Measurements from ENCODE around the gene NFYC. TPM values are rescaled to one million over a fixed set of nuclear protein-coding genes. Genes with fewer than 3 reads are reported as not detected.

Gene NFYC
- polyA plus RNA-seq, 1 of the 3 experiments (the other 2 are of a cell fraction): 72.4 TPM

GRCh38 chr1:40745176-40745575 is 53.7 kb downstream of the NFYC start (continued):
- TF ChIP-seq, protein P1, sequence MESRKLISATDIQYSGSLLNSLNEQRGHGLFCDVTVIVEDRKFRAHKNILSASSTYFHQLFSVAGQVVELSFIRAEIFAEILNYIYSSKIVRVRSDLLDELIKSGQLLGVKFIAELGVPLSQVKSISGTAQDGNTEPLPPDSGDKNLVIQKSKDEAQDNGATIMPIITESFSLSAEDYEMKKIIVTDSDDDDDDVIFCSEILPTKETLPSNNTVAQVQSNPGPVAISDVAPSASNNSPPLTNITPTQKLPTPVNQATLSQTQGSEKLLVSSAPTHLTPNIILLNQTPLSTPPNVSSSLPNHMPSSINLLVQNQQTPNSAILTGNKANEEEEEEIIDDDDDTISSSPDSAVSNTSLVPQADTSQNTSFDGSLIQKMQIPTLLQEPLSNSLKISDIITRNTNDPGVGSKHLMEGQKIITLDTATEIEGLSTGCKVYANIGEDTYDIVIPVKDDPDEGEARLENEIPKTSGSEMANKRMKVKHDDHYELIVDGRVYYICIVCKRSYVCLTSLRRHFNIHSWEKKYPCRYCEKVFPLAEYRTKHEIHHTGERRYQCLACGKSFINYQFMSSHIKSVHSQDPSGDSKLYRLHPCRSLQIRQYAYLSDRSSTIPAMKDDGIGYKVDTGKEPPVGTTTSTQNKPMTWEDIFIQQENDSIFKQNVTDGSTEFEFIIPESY (IDR thresholded peaks at IDR 0.05; ENCODE audit: borderline replicate concordance, low read depth): no peak
- TF ChIP-seq GABPA (IDR thresholded peaks at IDR 0.05; ENCODE audit: low read depth): no peak

GRCh38 chr1:40746344-40747090 is 55.0 kb downstream of the NFYC start:
- no peaks in the 10 kb centered on the region for H3K27me3 ChIP-seq (ENCODE audit: insufficient read depth)
- peaks cover 58 to 68% of the 10 kb centered on the region in 2 experiments for H3K36me3 ChIP-seq (replicated peaks in 1 of 2; ENCODE audit: control insufficient read depth in 1 of 2, insufficient read depth in 2 of 2, low read length in 1 of 2)
- CTCF ChIA-PET: interaction anchor here (0.7 to 3.5 kb wide), 4 partner anchors 28 to 203 kb away, joined by 3 to 15 read pairs (median 3); no protein-coding TSS in a partner anchor
- TF ChIP-seq TAF1 (IDR thresholded peaks at IDR 0.05; ENCODE audit: borderline replicate concordance, low read depth, low read length): no peak
- TF ChIP-seq, protein P2, sequence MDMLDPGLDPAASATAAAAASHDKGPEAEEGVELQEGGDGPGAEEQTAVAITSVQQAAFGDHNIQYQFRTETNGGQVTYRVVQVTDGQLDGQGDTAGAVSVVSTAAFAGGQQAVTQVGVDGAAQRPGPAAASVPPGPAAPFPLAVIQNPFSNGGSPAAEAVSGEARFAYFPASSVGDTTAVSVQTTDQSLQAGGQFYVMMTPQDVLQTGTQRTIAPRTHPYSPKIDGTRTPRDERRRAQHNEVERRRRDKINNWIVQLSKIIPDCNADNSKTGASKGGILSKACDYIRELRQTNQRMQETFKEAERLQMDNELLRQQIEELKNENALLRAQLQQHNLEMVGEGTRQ (IDR thresholded peaks at IDR 0.05; ENCODE audit: borderline replicate concordance, low read depth, low read length): no peak
- TF ChIP-seq, protein P3, sequence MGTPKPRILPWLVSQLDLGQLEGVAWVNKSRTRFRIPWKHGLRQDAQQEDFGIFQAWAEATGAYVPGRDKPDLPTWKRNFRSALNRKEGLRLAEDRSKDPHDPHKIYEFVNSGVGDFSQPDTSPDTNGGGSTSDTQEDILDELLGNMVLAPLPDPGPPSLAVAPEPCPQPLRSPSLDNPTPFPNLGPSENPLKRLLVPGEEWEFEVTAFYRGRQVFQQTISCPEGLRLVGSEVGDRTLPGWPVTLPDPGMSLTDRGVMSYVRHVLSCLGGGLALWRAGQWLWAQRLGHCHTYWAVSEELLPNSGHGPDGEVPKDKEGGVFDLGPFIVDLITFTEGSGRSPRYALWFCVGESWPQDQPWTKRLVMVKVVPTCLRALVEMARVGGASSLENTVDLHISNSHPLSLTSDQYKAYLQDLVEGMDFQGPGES (IDR thresholded peaks at IDR 0.05; ENCODE audit: low read depth, low read length): no peak
- TF ChIP-seq NFIC (IDR thresholded peaks at IDR 0.05; ENCODE audit: borderline replicate concordance): no peak
- TF ChIP-seq EP300 (IDR thresholded peaks at IDR 0.05; ENCODE audit: borderline replicate concordance in 1 of 2, low read depth in 1 of 2, low read length in 1 of 2): no peak
- TF ChIP-seq CHD2 (IDR thresholded peaks at IDR 0.05; ENCODE audit: low read length, partially characterized antibody): no peak
- no peak for TF ChIP-seq RFX5 (IDR thresholded peaks at IDR 0.05; ENCODE audit: low read length)
- TF ChIP-seq PBX3 (IDR thresholded peaks at IDR 0.05): no peak
- no peak overlapping the region for H3K4me2 ChIP-seq
- H3K9me2 ChIP-seq: no peaks in the 10 kb centered on the region
- H3K4me3 ChIP-seq (ENCODE audit: low read depth in 2 of 2, low read length in 1 of 2): no peak overlapping the region
- H2AFZ ChIP-seq (ENCODE audit: low read depth): no peak overlapping the region
- POLR2A ChIA-PET: interaction anchor here (1.4 kb wide), 1 partner anchor 55 kb away, joined by 6 read pairs; the partner anchor contains the start of gene NFYC
- DNase-seq: no peak
- H3K27ac ChIP-seq (ENCODE audit: low read depth in 2 of 2, low read length in 1 of 2): no peak overlapping the region
- peaks cover 36% of the 10 kb centered on the region; the same call in 1 of the 2 replicates for H3K79me2 ChIP-seq (ENCODE audit: insufficient read depth)
- no peak overlapping the region for H3K9ac ChIP-seq
- no peaks in the 10 kb centered on the region for H4K20me1 ChIP-seq (ENCODE audit: insufficient read depth)
- no peaks in the 10 kb centered on the region for H3K9me3 ChIP-seq
- no peaks in the 10 kb centered on the region for H3F3A ChIP-seq (replicated peaks; ENCODE audit: insufficient read depth)
- H3K4me1 ChIP-seq (ENCODE audit: control insufficient read depth in 1 of 2, insufficient read depth in 2 of 2, low read depth in 1 of 2, low read length in 1 of 2): 0 out of 4 replicates have a peak, but pooled peaks cover 0 to 7% of the 10 kb centered on the region in 2 experiments
- WGBS (ENCODE audit: low lambda C conversion rate): 95% methylated on average over 2 of the region's 2 CpGs

Measured in SK-N-SH (cell line).